Stimulated activated CD8-positive, alpha-beta memory T cell treated with anti-CD3 and anti-CD28 coated beads, Interleukin-12 subunit alpha, Interleukin-12 subunit beta, amount 100 ng/mL, for 24 hours (primary cell): ENCODE results near the gene LILRB2.
"Not testable (repeated sequence)": the region's sequence is repeated elsewhere in the genome, so short reads cannot be mapped to it uniquely, and the experiment has no call there.

Experiments used
- DNase-seq: peaks from one replicate; pipeline ENCODE4 v3.0.0-alpha.2; 2020; ENCODE audit errors: extremely low read depth

The LILRB2 gene

GRCh38 chr19:54305141-54305540 lies 24.2 kb upstream of the LILRB2 start:
- DNase-seq: no peak

GRCh38 chr19:54302257-54302656 lies 21.3 kb upstream of the LILRB2 start:
- DNase-seq: no peak

GRCh38 chr19:54299515-54299914 lies 18.6 kb upstream of the LILRB2 start:
- no peak for DNase-seq

- no peak for DNase-seq
Observed at GRCh38 chr19:54299126-54299498, 18.2 kb upstream of the LILRB2 start.

GRCh38 chr19:54298357-54299125 lies 17.6 kb upstream of the LILRB2 start:
- DNase-seq: no peak

GRCh38 chr19:54297759-54298305 lies 16.9 kb upstream of the LILRB2 start:
- DNase-seq: no peak

- DNase-seq: no peak
Observed at GRCh38 chr19:54294539-54294938, 13.6 kb upstream of the LILRB2 start.

GRCh38 chr19:54289160-54289559 lies 8.2 kb upstream of the LILRB2 start:
- not testable (repeated sequence) for DNase-seq

GRCh38 chr19:54287456-54287855 lies 6.5 kb upstream of the LILRB2 start:
- DNase-seq: no peak

- not testable (repeated sequence) for DNase-seq
Observed at GRCh38 chr19:54286283-54286682, 5.4 kb upstream of the LILRB2 start.

- not testable (repeated sequence) for DNase-seq
Observed at GRCh38 chr19:54285427-54286056, 4.6 kb upstream of the LILRB2 start.

GRCh38 chr19:54282686-54283470 lies 2.0 kb upstream of the LILRB2 start:
- no peak for DNase-seq

GRCh38 chr19:54281729-54282075 lies 792 bp upstream of the LILRB2 start:
- not testable (repeated sequence) for DNase-seq

GRCh38 chr19:54280441-54280840 lies 469 bp downstream of the LILRB2 start:
- not testable (repeated sequence) for DNase-seq

GRCh38 chr19:54280025-54280424 lies 885 bp downstream of the LILRB2 start:
- not testable (repeated sequence) for DNase-seq

GRCh38 chr19:54279406-54279962 lies 1.4 kb downstream of the LILRB2 start:
- DNase-seq: no peak

GRCh38 chr19:54278571-54279195 lies 2.2 kb downstream of the LILRB2 start:
- not testable (repeated sequence) for DNase-seq

GRCh38 chr19:54278056-54278455 lies 2.9 kb downstream of the LILRB2 start:
- DNase-seq: not testable (repeated sequence)

- DNase-seq: not testable (repeated sequence)
Observed at GRCh38 chr19:54277111-54277615, 3.7 kb downstream of the LILRB2 start.

GRCh38 chr19:54275951-54276350 lies 5.0 kb downstream of the LILRB2 start:
- DNase-seq: no peak

GRCh38 chr19:54274516-54274915 lies 6.4 kb downstream of the LILRB2 start:
- not testable (repeated sequence) for DNase-seq
